HG03575 (cell line): ENCODE data around the gene MSI2.

Experiments
- ATAC-seq: cut with Tn5 transposase; IDR thresholded peaks from one replicate; pipeline ENCODE4 v1.9.1; 2021; ENCODE audit not compliant: unreplicated experiment, insufficient number of reproducible peaks, low FRiP score; ENCODE audit errors: extremely low read depth

Gene MSI2

GRCh38 chr17:57651996-57652395, 395.7 kb downstream of the MSI2 start:
- no peak for ATAC-seq

GRCh38 chr17:57652811-57653210, 396.5 kb downstream of the MSI2 start:
- no peak for ATAC-seq

GRCh38 chr17:57653279-57653678, 397.0 kb downstream of the MSI2 start:
- ATAC-seq = no peak

- ATAC-seq = no peak
Measured at GRCh38 chr17:57654040-57654775, 397.9 kb downstream of the MSI2 start.

- ATAC-seq = no peak
Measured at GRCh38 chr17:57655553-57655952, 399.2 kb downstream of the MSI2 start.

- no peak for ATAC-seq
Measured at GRCh38 chr17:57657211-57657610, 400.9 kb downstream of the MSI2 start.

GRCh38 chr17:57662041-57662440, 405.7 kb downstream of the MSI2 start:
- no peak for ATAC-seq

GRCh38 chr17:57662644-57663308, 406.5 kb downstream of the MSI2 start:
- ATAC-seq = no peak

GRCh38 chr17:57663326-57664070, 407.2 kb downstream of the MSI2 start:
- ATAC-seq = no peak

- ATAC-seq = no peak
Measured at GRCh38 chr17:57665128-57665527, 408.8 kb downstream of the MSI2 start.

GRCh38 chr17:57665696-57666095, 409.4 kb downstream of the MSI2 start:
- no peak for ATAC-seq

GRCh38 chr17:57666201-57666870, 410.0 kb downstream of the MSI2 start:
- no peak for ATAC-seq

GRCh38 chr17:57666946-57667345, 410.6 kb downstream of the MSI2 start:
- ATAC-seq = no peak

- no peak for ATAC-seq
Measured at GRCh38 chr17:57667461-57667923, 411.2 kb downstream of the MSI2 start.

- no peak for ATAC-seq
Measured at GRCh38 chr17:57668332-57668731, 412.0 kb downstream of the MSI2 start.

GRCh38 chr17:57669671-57670529, 413.6 kb downstream of the MSI2 start:
- no peak for ATAC-seq

- ATAC-seq = no peak
Measured at GRCh38 chr17:57670769-57671569, 414.6 kb downstream of the MSI2 start.
